ENCODE results near the gene C1orf21.

Gene C1orf21

DNA sequence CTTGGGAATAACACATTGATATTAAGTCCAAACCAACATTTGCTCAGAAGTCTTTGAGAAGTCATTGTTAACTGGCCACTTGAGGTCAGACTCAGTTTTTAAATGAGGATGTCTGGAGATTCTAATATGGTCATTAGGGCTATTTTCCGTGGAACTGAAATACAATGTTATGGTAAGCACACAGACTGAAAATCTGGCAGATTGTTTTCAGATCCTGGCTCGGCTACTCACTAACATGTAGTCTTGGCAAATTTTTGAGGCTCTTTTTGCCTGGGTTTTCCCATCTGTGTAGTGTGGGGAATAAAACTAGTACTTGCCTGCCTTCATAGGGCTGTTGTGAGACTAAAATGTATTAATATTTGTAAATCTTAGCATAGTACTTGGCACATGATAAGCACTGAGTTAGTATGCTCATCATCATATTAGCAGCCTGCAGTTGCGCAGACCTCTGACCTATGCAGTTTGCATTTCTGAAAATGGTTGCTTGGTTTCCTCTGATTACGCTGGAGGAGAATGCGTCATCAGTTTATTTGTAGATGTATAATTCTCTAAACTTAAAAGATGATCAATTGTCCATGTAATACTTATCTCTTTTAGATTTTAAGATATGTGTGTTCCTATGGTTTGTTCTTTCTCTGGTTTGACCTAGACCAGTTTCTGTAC is 100.8 kb downstream of the C1orf21 start:
- peak in 1 of 3 donors; percentile 23 for DNase-seq

DNA sequence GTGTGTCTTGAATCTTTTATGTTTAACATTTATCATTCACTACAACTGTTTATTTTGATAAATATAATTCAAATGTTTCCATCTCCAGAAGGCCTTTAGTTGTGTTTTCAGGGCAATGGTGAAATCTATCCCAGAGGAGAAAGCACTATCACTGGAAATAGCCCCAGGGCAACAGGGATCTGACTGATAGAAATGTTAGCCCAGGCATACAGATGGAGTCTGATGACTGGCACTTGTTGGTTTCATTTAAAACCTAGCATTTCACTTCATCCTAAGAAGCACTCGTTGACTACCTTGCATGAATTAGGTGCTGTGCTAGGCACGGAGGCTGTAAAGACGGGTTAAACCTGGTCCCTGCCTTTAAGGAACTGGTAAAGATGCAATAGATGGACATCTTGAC is 103.1 kb downstream of the C1orf21 start:
- DNase-seq = no peak

- no peak for DNase-seq
Observed at GRCh38 chr1:184492536-184492935, 105.7 kb downstream of the C1orf21 start.

DNA sequence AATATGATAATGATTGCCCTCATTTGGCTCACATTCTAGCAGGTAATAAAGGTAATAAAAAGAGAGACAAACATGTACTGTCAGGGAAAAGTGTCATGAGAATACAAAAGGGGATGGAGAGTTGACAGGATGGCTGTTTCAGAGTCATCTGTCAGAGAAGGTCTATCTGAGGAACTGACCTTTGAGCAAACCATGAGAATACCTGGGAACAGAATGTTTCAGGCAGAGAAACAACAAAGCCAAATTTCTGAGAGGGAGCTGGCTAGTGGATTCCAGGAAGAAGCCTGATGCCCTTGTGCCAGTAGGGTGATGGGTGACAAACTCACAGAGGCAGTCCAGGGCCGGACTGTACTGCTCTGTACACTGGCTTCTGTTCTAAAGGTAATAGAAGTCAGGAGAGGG is 107.2 kb downstream of the C1orf21 start:
- no peak for DNase-seq

DNA sequence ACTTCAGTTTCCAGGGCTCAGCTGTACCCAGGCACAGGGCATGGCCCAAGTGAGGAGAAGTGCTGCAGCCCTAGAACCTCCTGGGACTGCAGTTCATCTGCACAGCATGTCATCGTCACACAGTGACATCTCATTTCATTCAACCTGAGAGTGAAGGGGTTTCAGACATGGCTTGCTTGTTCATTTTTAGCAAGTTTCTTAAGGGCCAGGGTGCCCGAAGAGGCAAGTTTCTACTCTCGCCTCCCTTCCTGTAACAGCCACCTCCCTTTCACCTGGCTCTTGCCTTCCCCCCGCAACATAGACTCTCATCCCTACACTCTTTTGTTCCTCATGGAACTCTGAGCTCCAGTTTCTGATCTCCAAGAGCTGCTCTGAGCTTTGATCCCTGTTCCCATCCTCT is 108.1 kb downstream of the C1orf21 start:
- DNase-seq = no peak

DNA sequence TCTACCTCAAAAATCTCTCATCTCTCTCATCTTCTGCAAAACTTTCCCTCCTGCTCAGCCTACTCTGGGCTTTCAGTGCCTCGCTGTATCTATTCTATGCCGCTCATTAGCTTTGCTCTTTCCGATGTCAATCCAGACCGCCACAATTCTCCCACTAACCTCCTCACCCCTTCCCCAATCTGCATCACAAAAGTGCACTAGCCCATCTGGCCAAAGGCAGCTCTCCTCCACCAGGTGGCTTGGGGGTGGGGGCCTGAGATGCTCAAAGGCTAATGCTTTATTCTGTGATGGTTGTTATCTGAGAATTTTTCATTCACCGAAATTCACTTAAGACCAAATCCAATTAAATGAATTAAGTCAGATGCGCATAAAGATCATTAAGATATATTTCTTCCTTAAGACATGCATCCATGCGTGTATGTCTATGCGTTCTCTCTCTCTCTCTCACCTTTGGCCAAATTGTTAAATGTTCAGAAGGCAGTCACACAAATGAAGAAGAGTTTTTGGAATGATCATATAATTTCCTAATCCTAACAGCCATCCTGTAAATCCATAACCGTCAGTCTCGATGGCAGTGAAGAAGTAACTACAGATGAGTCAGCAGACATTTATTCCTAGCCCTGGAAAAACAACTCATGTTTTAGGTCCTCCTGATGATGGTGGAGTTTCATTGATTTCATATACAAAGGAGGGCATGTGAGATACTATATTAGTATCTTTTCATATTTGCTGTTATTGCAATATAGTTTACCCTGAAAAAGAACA is 111.3 kb downstream of the C1orf21 start:
- no peak for DNase-seq

DNA sequence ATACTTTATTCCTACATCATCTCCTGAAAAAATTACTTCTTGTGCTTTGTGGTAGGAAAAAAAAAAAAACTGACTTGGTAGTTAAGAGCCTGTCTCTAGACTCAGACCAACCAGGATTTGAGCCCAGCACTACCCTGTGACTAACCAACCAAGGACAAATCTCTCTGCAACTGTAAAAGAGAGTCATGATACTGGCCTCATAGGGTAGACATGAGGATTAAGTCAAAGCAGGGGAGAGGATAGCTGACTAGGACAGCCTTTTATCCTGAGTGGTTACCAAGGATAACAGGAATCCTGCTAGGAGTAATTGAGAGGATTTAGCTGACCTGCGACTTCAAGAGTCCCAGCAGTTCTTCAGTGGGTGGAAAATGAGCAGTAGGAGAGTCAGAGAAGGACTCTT is 112.8 kb downstream of the C1orf21 start:
- no peak for DNase-seq

GRCh38 chr1:184502161-184502560 is 115.3 kb downstream of the C1orf21 start:
- no peak for DNase-seq

DNA sequence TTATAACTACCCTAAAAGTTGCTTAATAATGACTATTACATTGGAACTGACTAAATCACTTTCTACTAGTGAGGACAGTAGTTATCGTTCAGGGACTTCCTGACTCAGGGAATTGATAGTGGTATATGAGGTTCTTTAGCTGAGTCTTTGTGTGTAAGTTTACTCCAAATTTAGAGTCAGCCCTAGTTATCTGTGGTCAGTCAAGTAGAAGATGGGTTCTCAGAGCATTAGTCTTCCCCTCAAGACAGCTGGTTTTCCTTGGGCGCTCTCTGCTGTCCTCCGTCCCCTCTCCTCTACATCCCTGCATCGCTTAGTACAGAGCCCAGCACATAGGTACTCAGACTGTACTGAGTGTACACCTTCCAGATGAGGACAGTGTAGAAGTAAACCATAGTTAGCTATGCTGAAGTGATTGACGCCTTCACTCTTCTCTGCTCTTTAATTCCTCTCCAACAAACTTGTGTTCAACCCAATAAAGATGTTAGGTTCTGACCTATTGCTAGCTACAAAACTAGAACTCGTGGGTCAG is 116.5 kb downstream of the C1orf21 start:
- peak in 1 of 3 donors; percentile 20 for DNase-seq

DNA sequence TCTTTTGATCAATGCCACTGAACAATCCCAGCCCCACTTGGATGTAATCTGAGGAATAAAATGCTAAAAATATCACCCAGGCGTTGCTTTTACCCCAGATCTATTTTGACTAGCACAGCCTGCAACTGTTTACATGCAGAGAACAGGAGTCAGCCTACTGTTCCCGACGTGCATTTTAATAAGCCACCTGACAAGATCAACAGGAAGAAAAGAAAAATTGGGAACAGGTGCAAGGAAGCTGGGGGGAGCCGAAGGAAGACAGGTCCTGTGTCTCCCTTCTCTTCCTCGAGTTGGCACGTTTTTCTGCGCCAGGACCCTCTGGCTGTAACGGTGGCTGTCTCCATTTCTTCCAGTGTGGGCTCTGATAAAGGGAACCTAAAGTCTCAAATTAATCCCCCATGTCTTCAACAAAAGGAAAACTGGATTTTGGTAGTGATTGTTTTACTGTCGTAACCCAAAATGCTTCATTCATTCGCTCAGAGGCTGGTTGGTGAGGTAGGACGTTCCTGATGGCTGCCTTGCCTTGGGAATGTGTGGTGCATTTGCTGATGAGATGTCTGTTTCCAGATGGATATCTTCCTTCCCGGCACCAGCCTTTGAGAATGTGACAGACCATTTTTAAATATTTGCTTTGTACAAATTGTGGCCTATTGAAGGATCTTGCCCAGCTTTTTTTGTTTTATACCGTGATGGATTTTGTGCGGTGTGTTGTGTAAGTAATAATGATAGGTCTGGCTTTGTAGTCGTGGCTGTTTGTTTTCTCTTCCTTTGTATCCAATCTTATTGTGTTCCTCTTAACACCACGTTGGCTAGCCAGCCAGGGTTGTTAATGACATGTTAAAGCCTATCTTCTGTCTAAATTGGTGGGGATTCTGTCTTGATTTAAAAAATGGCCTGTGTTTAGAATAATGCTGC is 117.5 kb downstream of the C1orf21 start:
- no peak for DNase-seq

GRCh38 chr1:184504955-184505338 is 118.1 kb downstream of the C1orf21 start:
- DNase-seq = no peak

- DNase-seq = peak; percentile 13 to 49 (median 41)
Observed at GRCh38 chr1:184506481-184506880, 119.7 kb downstream of the C1orf21 start.

- DNase-seq = no peak
Observed at GRCh38 chr1:184507165-184507564, 120.3 kb downstream of the C1orf21 start.

DNA sequence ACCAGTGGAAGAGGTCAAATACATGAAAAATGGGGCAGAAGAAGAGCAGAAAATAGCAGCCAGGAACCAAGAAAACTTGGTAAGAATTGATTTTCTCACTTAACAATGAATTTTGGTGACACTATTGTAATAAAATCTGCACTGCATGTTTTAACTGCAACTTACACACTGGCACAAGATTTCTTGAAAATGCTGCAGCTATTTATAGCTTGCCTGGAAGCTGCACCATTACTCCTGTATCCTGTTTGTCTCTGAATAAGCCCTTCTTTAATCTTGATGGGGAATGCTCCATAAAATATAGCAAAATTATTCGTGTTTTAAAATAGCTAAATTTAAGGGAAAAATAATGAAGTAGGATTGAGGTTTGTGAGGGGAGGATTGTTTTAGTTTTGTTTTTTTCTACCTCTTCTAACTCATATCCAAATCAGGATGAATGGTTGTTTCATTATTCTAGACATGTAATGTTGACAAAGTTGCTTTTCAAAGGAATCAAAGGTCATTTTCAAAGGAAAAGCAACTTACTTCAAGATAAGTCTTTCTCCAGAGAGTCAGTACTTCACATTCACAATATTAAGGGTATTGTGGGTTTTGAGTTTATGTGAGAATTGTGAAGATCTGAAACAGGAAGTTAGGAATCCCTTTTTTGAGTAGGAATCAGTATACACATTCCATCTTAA is 120.9 kb downstream of the C1orf21 start:
- no peak for DNase-seq

DNA sequence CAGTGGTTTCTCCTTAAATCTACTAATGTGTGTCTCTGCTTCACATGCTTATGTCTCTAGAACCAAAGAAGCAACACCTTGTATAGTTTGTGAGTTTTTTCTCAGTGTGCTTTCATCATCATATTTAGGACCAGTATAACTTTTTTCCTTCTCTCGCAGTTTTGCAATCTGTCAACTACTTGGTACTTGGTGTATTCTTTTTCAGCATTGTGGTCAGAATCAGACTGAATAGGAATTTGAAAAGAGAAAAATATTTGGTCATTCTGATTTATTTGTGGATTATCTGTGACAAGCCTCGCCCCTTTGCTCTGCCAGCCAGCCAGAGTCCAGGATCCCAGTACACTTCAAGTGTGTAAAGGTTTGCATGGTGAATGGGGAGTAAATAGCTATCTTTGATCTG is 122.3 kb downstream of the C1orf21 start:
- DNase-seq = no peak

DNA sequence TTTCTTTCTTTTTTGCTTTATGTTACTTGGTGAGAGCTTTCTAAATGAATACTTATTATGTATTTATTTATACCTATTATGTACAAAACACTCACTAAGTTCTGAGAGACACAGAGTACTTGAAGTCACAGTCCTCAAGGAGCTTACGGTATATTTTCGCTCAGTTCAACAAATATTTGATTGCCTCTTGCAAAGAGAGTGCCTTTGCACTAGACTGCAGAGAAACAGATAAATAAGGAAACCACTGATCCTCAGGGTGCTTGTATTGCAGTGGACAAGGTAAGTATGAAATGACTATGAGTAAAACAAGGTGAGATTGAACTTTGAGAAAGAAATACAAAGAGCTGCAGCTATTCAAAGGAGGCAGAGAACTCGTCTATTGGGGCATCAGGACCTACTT is 123.3 kb downstream of the C1orf21 start:
- no peak for DNase-seq

- no peak for DNase-seq
Observed at GRCh38 chr1:184512724-184513123, 125.9 kb downstream of the C1orf21 start.

DNA sequence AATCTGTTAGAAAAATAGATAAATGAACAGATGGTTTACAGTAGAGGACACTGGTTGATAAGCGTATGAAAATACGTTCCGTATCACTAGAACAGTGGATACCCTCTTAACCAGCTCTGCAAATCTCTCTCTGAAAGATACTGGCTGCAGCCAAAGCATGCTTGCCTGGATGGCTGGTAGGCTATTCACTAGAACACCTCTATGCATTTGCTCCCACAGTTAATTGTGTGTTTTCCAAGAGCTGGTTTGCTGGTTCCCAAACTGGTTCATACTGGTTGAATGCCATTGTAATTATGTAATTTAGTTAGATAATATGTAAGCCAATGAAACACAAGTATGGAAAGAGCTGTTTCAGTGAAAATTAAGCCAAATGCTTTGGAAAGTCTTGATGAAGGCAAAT is 126.6 kb downstream of the C1orf21 start:
- DNase-seq = no peak

- peak in 1 of 3 donors; percentile 14 for DNase-seq
Observed at GRCh38 chr1:184513966-184514365, 127.1 kb downstream of the C1orf21 start.

GRCh38 chr1:184514447-184514846 is 127.6 kb downstream of the C1orf21 start:
- no peak for DNase-seq

DNA sequence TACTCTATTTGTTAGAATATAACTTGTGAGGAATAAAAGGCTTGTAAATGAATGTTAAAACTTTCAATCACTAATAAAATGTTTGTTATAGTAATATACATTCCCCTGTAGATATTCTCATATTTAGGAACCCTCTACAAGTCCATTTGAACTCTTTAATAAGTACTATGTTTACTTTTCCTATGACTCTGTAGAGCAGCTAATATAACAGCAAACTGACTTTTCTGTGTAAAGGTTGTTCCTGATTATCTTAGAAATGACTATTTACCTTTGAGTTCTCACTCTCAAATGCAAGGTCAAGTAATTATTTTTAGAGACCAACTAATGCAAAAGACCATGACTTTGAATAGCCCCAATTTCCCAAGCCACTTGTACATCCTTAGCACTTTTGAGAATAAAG is 130.3 kb downstream of the C1orf21 start:
- DNase-seq = no peak

DNA sequence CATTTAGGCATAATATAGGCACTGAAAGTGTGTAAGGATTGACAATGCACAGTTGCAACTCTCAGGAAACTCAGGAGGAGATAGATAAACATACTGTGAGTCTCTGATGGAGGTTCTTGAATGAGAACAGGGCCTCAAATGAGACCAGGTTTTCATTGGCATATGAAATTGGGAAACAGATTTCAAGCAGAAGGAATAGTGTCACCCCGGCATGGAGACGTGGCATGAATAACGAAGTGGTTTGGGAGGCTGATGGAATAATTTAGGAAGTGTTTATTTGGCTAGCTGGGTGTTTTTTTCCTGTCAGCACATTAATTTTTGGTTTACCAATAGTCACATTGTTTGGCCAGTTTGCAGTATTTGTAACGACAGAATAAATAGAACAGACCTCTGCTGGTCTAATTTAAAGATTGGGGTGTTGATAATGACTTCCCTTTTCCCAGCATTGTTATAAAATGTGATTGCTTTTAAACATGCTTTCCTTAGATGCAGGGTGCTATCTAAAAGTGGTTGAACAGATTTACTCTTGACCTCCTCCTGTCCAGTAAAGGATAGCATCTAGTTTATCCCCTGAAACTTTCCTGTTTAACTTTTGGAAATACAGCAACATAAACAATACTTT is 132.0 kb downstream of the C1orf21 start:
- DNase-seq = no peak

Data from suppressor macrophage treated with lipopolysaccharide for 1 hour (primary cell).